ENCODE results near the gene KRT12.

Gene KRT12

DNA sequence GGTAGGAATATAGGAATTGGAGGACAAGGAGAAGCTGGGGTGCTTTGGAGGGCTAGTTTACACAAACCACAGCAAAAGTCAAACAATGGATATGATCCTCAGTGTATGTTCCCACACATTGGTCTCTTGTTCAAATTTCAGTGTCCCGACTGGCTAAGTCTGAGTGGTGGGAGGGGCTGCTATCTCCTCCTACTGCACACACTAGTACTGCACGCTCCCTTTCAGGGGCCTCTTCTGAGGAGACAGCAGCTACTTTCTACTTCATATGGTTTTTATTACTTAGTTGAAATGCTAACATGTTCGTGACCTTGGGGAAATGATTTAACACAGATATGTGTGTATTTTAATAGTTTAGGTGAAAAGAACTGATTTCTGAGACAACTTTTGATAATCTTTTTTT lies 25.8 kb downstream of the KRT12 start:
- no peak overlapping the region for H3K4me3 Mint-ChIP-seq
- H3K9me3 Mint-ChIP-seq, result no peaks in the 10 kb centered on the region
- H3K4me1 Mint-ChIP-seq (ENCODE audit: low read depth), result no peaks in the 10 kb centered on the region
- H3K36me3 Mint-ChIP-seq (ENCODE audit: low read depth), result no peaks in the 10 kb centered on the region
- no peak overlapping the region for H3K27ac Mint-ChIP-seq
- peaks cover 27% of the 10 kb centered on the region for H3K27me3 Mint-ChIP-seq (ENCODE audit: low read depth)

- Mint-ChIP-seq H3K27ac (no peak overlapping the region), H3K4me1 (ENCODE audit: low read depth) (no peaks in the 10 kb centered on the region), H3K27me3 (ENCODE audit: low read depth) (peaks cover 8% of the 10 kb centered on the region), H3K4me3 (no peak overlapping the region), H3K9me3 (no peaks in the 10 kb centered on the region), H3K36me3 (ENCODE audit: low read depth) (peaks cover 3% of the 10 kb centered on the region)
Measured at GRCh38 chr17:40839194-40839593, 27.8 kb downstream of the KRT12 start.

- peaks cover 3% of the 10 kb centered on the region for H3K36me3 Mint-ChIP-seq (ENCODE audit: low read depth)
- H3K27me3 Mint-ChIP-seq (ENCODE audit: low read depth), result peaks cover 6% of the 10 kb centered on the region
- H3K27ac Mint-ChIP-seq, result no peak overlapping the region
- H3K4me3 Mint-ChIP-seq, result no peak overlapping the region
- H3K4me1 Mint-ChIP-seq (ENCODE audit: low read depth), result peaks cover 3% of the 10 kb centered on the region
- H3K9me3 Mint-ChIP-seq, result no peaks in the 10 kb centered on the region
Measured at GRCh38 chr17:40836020-40836419, 31.0 kb downstream of the KRT12 start.

DNA sequence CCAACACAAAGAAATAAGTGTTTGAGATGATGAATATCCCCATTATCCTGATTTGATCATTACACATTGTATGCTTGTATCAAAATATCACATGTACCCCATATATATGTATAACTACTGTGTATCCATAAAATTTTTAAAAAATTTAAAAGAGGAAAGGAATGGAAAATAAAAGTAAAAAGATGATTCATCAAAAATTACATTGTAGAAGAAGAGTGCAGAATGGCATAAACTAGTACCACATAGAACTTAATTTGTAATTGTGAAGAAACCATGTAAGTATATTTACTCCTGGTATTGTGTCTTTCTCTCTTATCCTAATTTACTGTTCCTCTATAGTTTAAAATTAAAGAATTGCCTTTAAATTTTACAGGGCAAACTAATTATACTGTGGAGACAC lies 33.1 kb downstream of the KRT12 start:
- Mint-ChIP-seq H3K4me1 (ENCODE audit: low read depth) (peaks cover 3% of the 10 kb centered on the region), H3K36me3 (ENCODE audit: low read depth) (peaks cover 7% of the 10 kb centered on the region), H3K9me3 (peaks cover 6% of the 10 kb centered on the region), H3K27ac (no peak overlapping the region), H3K27me3 (ENCODE audit: low read depth) (no peaks in the 10 kb centered on the region), H3K4me3 (no peak overlapping the region)

DNA sequence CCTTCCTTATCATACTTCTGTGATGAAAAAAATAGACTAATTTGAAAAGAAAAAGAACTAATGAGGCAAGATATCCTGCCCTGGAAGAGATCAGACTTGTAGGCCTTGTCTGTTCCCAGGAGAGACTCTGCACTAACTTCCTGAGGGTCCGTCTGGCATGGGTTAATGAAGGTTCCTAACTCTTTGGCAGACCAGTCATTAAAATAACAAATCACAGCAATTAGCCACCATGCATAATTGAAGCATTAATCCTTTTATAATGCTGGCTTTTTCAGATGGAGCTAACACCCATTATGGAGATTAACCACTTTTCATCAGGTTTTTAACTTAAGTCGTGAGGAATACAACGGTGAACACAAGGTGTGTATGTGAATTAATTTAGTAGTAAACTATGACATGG lies 34.2 kb downstream of the KRT12 start:
- H3K9me3 Mint-ChIP-seq, result peaks cover 6% of the 10 kb centered on the region
- H3K36me3 Mint-ChIP-seq (ENCODE audit: low read depth), result peaks cover 7% of the 10 kb centered on the region
- H3K27ac Mint-ChIP-seq, result no peak overlapping the region
- H3K4me1 Mint-ChIP-seq (ENCODE audit: low read depth), result peaks cover 6% of the 10 kb centered on the region
- no peaks in the 10 kb centered on the region for H3K27me3 Mint-ChIP-seq (ENCODE audit: low read depth)
- H3K4me3 Mint-ChIP-seq, result no peak overlapping the region

- H3K27me3 Mint-ChIP-seq (ENCODE audit: low read depth), result peaks cover 9% of the 10 kb centered on the region
- H3K27ac Mint-ChIP-seq, result no peak overlapping the region
- H3K9me3 Mint-ChIP-seq, result peaks cover 6% of the 10 kb centered on the region
- H3K36me3 Mint-ChIP-seq (ENCODE audit: low read depth), result peaks cover 7% of the 10 kb centered on the region
- H3K4me1 Mint-ChIP-seq (ENCODE audit: low read depth), result peaks cover 9% of the 10 kb centered on the region
- no peak overlapping the region for H3K4me3 Mint-ChIP-seq
Measured at GRCh38 chr17:40830085-40830776, 36.8 kb downstream of the KRT12 start.

GRCh38 chr17:40828454-40829044 lies 38.5 kb downstream of the KRT12 start:
- Mint-ChIP-seq H3K27ac (no peak overlapping the region), H3K9me3 (peaks cover 6% of the 10 kb centered on the region), H3K27me3 (ENCODE audit: low read depth) (peaks cover 13% of the 10 kb centered on the region), H3K36me3 (ENCODE audit: low read depth) (peaks cover 4% of the 10 kb centered on the region), H3K4me1 (ENCODE audit: low read depth) (peaks cover 9% of the 10 kb centered on the region), H3K4me3 (no peak overlapping the region)

GRCh38 chr17:40827746-40828453 lies 39.1 kb downstream of the KRT12 start:
- Mint-ChIP-seq H3K27ac (peak overlapping the region; percentile 28), H3K27me3 (ENCODE audit: low read depth) (peaks cover 13% of the 10 kb centered on the region), H3K9me3 (peaks cover 6% of the 10 kb centered on the region), H3K4me1 (ENCODE audit: low read depth) (peaks cover 7% of the 10 kb centered on the region), H3K36me3 (ENCODE audit: low read depth) (peaks cover 4% of the 10 kb centered on the region), H3K4me3 (no peak overlapping the region)

DNA sequence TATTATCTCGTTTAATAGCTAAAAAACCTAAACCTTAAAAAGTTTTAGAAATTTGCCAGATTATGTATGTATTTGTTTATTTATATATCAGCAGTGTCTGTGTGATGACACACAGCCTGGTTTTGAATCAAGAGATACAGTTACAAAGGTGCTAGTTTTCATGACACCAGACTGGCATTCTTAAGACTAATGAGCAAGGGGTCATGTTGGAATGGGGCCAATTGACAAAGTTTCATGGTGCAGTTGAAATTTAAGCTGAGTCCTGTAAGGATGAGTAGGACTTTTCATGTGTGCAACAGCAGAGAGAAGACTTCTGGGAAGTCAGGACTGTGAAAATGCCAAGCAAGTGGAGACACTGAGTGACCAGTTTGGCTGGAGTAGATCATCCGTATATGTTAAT lies 41.4 kb downstream of the KRT12 start:
- Mint-ChIP-seq H3K36me3 (ENCODE audit: low read depth) (peaks cover 7% of the 10 kb centered on the region), H3K27me3 (ENCODE audit: low read depth) (peaks cover 19% of the 10 kb centered on the region), H3K9me3 (peaks cover 6% of the 10 kb centered on the region), H3K4me1 (ENCODE audit: low read depth) (peaks cover 7% of the 10 kb centered on the region), H3K4me3 (no peak overlapping the region), H3K27ac (no peak overlapping the region)

GRCh38 chr17:40824015-40824832 lies 42.8 kb downstream of the KRT12 start:
- H3K36me3 Mint-ChIP-seq (ENCODE audit: low read depth), result peaks cover 9% of the 10 kb centered on the region
- H3K27me3 Mint-ChIP-seq (ENCODE audit: low read depth), result peaks cover 25% of the 10 kb centered on the region
- peaks cover 13% of the 10 kb centered on the region for H3K9me3 Mint-ChIP-seq
- H3K4me1 Mint-ChIP-seq (ENCODE audit: low read depth), result peaks cover 13% of the 10 kb centered on the region
- no peak overlapping the region for H3K27ac Mint-ChIP-seq
- H3K4me3 Mint-ChIP-seq, result no peak overlapping the region

- H3K4me1 Mint-ChIP-seq (ENCODE audit: low read depth), result peaks cover 16% of the 10 kb centered on the region
- H3K36me3 Mint-ChIP-seq (ENCODE audit: low read depth), result peaks cover 20% of the 10 kb centered on the region
- H3K4me3 Mint-ChIP-seq, result no peak within 1 kb of the TSS
- peaks cover 22% of the 10 kb centered on the region for H3K9me3 Mint-ChIP-seq
- no peak within 1 kb of the TSS for H3K27ac Mint-ChIP-seq
- H3K27me3 Mint-ChIP-seq (ENCODE audit: low read depth), result peaks cover 20% of the 10 kb centered on the region
Measured at GRCh38 chr17:40822132-40822812, 44.8 kb downstream of the KRT12 start, which contains the start of gene KRT10. TSS of gene KRT10 (minus strand) at chr17:40822614. CDS start at chr17:40822585, 29 bp downstream.

DNA sequence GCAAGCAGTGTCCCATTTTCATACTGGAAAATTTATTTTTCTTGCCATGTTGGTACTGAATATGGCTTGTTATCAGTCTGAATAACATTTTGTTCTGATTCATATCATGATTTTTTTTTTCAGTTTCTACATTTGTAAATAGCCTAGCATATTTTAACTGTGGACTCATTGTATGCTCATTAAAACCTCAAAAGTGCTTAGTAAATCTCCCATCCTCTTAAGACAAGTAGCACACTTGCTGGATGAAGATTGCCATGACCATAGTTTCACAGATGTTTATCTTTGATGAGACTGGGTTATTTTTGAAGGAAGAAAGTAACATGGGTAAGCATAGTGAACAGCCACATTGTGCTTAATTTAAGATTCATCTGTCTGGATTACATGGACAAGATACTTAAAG lies 45.5 kb downstream of the KRT12 start:
- H3K9me3 Mint-ChIP-seq, result peaks cover 26% of the 10 kb centered on the region
- peaks cover 27% of the 10 kb centered on the region for H3K36me3 Mint-ChIP-seq (ENCODE audit: low read depth)
- H3K27me3 Mint-ChIP-seq (ENCODE audit: low read depth), result peaks cover 20% of the 10 kb centered on the region
- peaks cover 16% of the 10 kb centered on the region for H3K4me1 Mint-ChIP-seq (ENCODE audit: low read depth)
- H3K27ac Mint-ChIP-seq, result no peak overlapping the region
- no peak overlapping the region for H3K4me3 Mint-ChIP-seq

- peaks cover 16% of the 10 kb centered on the region for H3K4me1 Mint-ChIP-seq (ENCODE audit: low read depth)
- H3K4me3 Mint-ChIP-seq, result peak overlapping the region; percentile 62
- H3K36me3 Mint-ChIP-seq (ENCODE audit: low read depth), result peaks cover 29% of the 10 kb centered on the region
- H3K27ac Mint-ChIP-seq, result peak overlapping the region; percentile 71
- peaks cover 26% of the 10 kb centered on the region for H3K9me3 Mint-ChIP-seq
- H3K27me3 Mint-ChIP-seq (ENCODE audit: low read depth), result peaks cover 20% of the 10 kb centered on the region
Measured at GRCh38 chr17:40820228-40820838, 46.7 kb downstream of the KRT12 start.
